Fibroblast of lung (primary cell): ENCODE results near the gene PADI1. TPM values are rescaled to one million over a fixed set of nuclear protein-coding genes. Genes with fewer than 3 reads are reported as not detected.

Source experiments
- DNase-seq, 2 donors: peaks; one replicate each; pipeline versions ENCODE4 v3.0.0 to v3.0.0-alpha.2; 2010; ENCODE audit warnings: low read depth in 2 of 2
- H2AFZ ChIP-seq: 2 replicates; pipeline ENCODE4 v1.5.1; 2012; ENCODE audit warnings: low read length, control low read depth, inconsistent platforms
- H3K27ac ChIP-seq: 2 replicates; pipeline ENCODE4 v1.5.1; 2011; ENCODE audit warnings: low read length, control low read depth; ENCODE audit not compliant: insufficient read depth
- H3K27me3 ChIP-seq: 2 replicates; pipeline ENCODE4 v1.5.1; 2011; ENCODE audit warnings: mild to moderate bottlenecking, low read length; ENCODE audit not compliant: control insufficient read depth, insufficient read depth
- H3K36me3 ChIP-seq: 2 replicates; pipeline ENCODE4 v1.5.1; 2011; ENCODE audit warnings: low read length; ENCODE audit not compliant: control insufficient read depth, insufficient read depth
- H3K4me1 ChIP-seq: 2 replicates; pipeline ENCODE4 v1.5.1; 2011; ENCODE audit warnings: low read length; ENCODE audit not compliant: control insufficient read depth, insufficient read depth; ENCODE audit errors: extremely low read depth
- H3K4me2 ChIP-seq: 2 replicates; pipeline ENCODE4 v1.5.1; 2011; ENCODE audit warnings: low read length, control low read depth; ENCODE audit not compliant: insufficient read depth; ENCODE audit errors: extremely low read depth
- H3K4me3 ChIP-seq, 4 experiments: fragments of 200-600 bp in 1 of 4; sonication (generic) in 1 of 4; replicated peaks in 1 of 4; 2 replicates each; pipeline ENCODE4 v1.5.1; 2011 to 2016; ENCODE audit warnings: low read length in 4 of 4, low read depth in 3 of 4, mild to moderate bottlenecking in 3 of 4, control low read depth in 2 of 4, inconsistent platforms in 1 of 4, mixed read lengths in 1 of 4; ENCODE audit not compliant: insufficient read depth in 1 of 4; ENCODE audit errors: control extremely low read depth in 1 of 4
- H3K79me2 ChIP-seq: 2 replicates; pipeline ENCODE4 v1.5.1; 2012; ENCODE audit warnings: mild to moderate bottlenecking, low read length, inconsistent platforms; ENCODE audit not compliant: control insufficient read depth, insufficient read depth
- H3K9ac ChIP-seq: 2 replicates; pipeline ENCODE4 v1.5.1; 2011; ENCODE audit warnings: mild to moderate bottlenecking, low read length, control low read depth; ENCODE audit not compliant: insufficient read depth
- H3K9me3 ChIP-seq: 2 replicates; pipeline ENCODE4 v1.5.1; 2012; ENCODE audit warnings: low read depth, low read length; ENCODE audit not compliant: control insufficient read depth, insufficient read depth
- H4K20me1 ChIP-seq: 2 replicates; pipeline ENCODE4 v1.5.1; 2011; ENCODE audit warnings: low read length; ENCODE audit not compliant: control insufficient read depth, insufficient read depth; ENCODE audit errors: extremely low read depth
- CTCF ChIP-seq, 2 donors: IDR thresholded peaks in 1 of 2; conservative IDR thresholded peaks in 1 of 2; 1 replicate in 1 of 2; 2 replicates in 1 of 2; pipeline ENCODE4 v1.5.1; 2011 to 2012; ENCODE audit warnings: low read length in 2 of 2, control low read depth in 1 of 2, inconsistent platforms in 1 of 2, low read depth in 1 of 2, mild to moderate bottlenecking in 1 of 2
- EZH2 ChIP-seq: IDR thresholded peaks from 2 replicates; pipeline ENCODE4 v1.5.1; 2012; ENCODE audit warnings: low read length, control low read depth, mild to moderate bottlenecking; ENCODE audit errors: missing control alignments
- polyA plus RNA-seq, 2 donors: library from polyadenylated mRNA; depleted of rRNA in 1 of 2; stranded (reverse) in 1 of 2; unstranded in 1 of 2; fragments of >200 nt; gene quantifications; 2 replicates each; pipeline ENCODE4 v1.2.1, GENCODE V29; 2011 to 2012; ENCODE audit warnings: missing spikeins in 1 of 2
- total RNA-seq: library from RNA; depleted of rRNA; stranded (reverse); fragments of >200 nt; gene quantifications from 2 replicates; pipeline ENCODE4 v1.2.1, GENCODE V29; 2014

Gene PADI1
- total and polyA plus RNA-seq, 2 donors (not counting 1 experiment from before 2014, with no cell fraction given): not detected

- Histone ChIP-seq H3K27me3 (peaks cover 5% of the 10 kb centered on the region), H3K79me2 (no peaks in the 10 kb centered on the region), H3K4me3 (no peak overlapping the region), H3K4me1 (no peaks in the 10 kb centered on the region), H3K4me2 (no peak overlapping the region), H2AFZ (no peak overlapping the region), H3K9me3 (no peaks in the 10 kb centered on the region), H3K36me3 (no peaks in the 10 kb centered on the region), H3K27ac (no peak overlapping the region), H4K20me1 (no peaks in the 10 kb centered on the region), H3K9ac (no peak overlapping the region)
- TF ChIP-seq CTCF (conservative IDR thresholded peaks at IDR 0.05 in 1 of 2, IDR thresholded peaks at IDR 0.05 in 1 of 2; ENCODE audit: low read depth in 1 of 2, low read length in 2 of 2) (no peak), EZH2 (no peak)
- DNase-seq: no peak
Measured at GRCh38 chr1:17281775-17282181, 76.8 kb downstream of the PADI1 start.

DNA sequence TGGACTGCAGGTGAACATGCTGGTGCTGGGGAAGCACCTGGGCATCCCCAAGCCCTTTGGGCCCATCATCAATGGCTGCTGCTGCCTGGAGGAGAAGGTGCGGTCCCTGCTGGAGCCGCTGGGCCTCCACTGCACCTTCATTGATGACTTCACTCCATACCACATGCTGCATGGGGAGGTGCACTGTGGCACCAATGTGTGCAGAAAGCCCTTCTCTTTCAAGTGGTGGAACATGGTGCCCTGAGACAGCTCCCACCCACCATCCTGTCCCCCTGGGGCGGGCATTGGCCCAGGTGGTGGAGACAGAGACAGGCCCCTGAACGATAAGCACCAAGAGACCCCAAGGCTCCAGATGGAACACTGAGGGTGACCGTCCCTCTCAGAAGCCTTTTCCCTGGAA is 77.9 kb downstream of the PADI1 start:
- H3K4me1 ChIP-seq: no peaks in the 10 kb centered on the region
- TF ChIP-seq EZH2: no peak
- TF ChIP-seq CTCF (conservative IDR thresholded peaks at IDR 0.05 in 1 of 2, IDR thresholded peaks at IDR 0.05 in 1 of 2; ENCODE audit: low read depth in 1 of 2, low read length in 2 of 2): no peak
- H3K36me3 ChIP-seq: no peaks in the 10 kb centered on the region
- H3K9ac ChIP-seq: no peak overlapping the region
- no peak overlapping the region for H3K27ac ChIP-seq
- H3K79me2 ChIP-seq: no peaks in the 10 kb centered on the region
- no peak overlapping the region for H2AFZ ChIP-seq
- DNase-seq: no peak
- no peak overlapping the region for H3K4me2 ChIP-seq
- H3K27me3 ChIP-seq: peaks cover 5% of the 10 kb centered on the region
- H3K9me3 ChIP-seq: no peaks in the 10 kb centered on the region
- H4K20me1 ChIP-seq: no peaks in the 10 kb centered on the region
- H3K4me3 ChIP-seq: no peak overlapping the region

DNA sequence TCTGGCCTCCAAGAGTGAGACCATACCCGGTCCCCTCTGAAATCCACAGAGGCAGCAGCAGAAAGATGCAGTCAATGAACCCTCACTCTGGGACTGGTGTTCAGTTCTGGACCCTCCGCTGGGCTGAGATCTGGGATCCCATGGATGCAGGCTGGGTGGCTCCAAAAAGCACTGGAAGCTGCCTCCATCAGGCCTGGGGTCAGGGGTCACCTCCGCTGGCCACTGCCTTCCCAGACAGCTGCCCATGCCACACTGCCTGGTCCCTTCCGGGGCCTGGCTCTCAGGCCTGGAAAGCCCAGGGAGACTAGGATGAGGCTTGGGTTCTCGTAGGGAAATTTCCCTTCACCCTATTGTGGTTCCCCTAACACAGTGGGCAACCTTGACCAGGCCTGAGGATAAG is 81.7 kb downstream of the PADI1 start:
- Histone ChIP-seq H3K79me2 (no peaks in the 10 kb centered on the region), H2AFZ (no peak overlapping the region), H3K27me3 (peaks cover 5% of the 10 kb centered on the region), H3K4me2 (no peak overlapping the region), H4K20me1 (no peaks in the 10 kb centered on the region), H3K4me1 (no peaks in the 10 kb centered on the region), H3K9ac (no peak overlapping the region), H3K4me3 (no peak overlapping the region), H3K36me3 (no peaks in the 10 kb centered on the region), H3K27ac (no peak overlapping the region), H3K9me3 (no peaks in the 10 kb centered on the region)
- no peak for DNase-seq
- TF ChIP-seq CTCF (conservative IDR thresholded peaks at IDR 0.05 in 1 of 2, IDR thresholded peaks at IDR 0.05 in 1 of 2; ENCODE audit: low read depth in 1 of 2, low read length in 2 of 2) (no peak), EZH2 (no peak)
